Measurements from ENCODE around the gene SPOCK1. TPM values are rescaled to one million over a fixed set of nuclear protein-coding genes. Genes with fewer than 3 reads are reported as not detected.

The SPOCK1 gene
- total and polyA plus RNA-seq, 2 of the 4 experiments (the other 2 are of a cell fraction), result 5.0 to 20.3 TPM

GRCh38 chr5:137199966-137200365, 299.2 kb downstream of the SPOCK1 start:
- CTCF ChIA-PET, result no interaction called here

More at GRCh38 chr5:137199966-137200365, 299.2 kb downstream of the SPOCK1 start:
- Histone ChIP-seq H3K4me3 (ENCODE audit: insufficient read depth, low read depth, low read length) (no peak overlapping the region), H3K79me1 (ENCODE audit: low read depth in 1 of 2, low read length in 2 of 2) (no peaks in the 10 kb centered on the region), H4K20me1 (ENCODE audit: insufficient read depth, low read length) (no peaks in the 10 kb centered on the region), H4K91ac (ENCODE audit: insufficient read depth, low read depth, low read length) (no peak overlapping the region), H2BK20ac (ENCODE audit: low read depth, low read length) (no peak overlapping the region), H3K36me3 (ENCODE audit: control insufficient read depth, insufficient read depth, low read length) (no peaks in the 10 kb centered on the region), H3K27me3 (ENCODE audit: control insufficient read depth, insufficient read depth, low read length) (no peaks in the 10 kb centered on the region), H3K56ac (ENCODE audit: extremely low read depth, insufficient read depth, low read length) (no peak overlapping the region), H2BK5ac (ENCODE audit: low read depth, low read length, poor library complexity, severe bottlenecking) (no peak overlapping the region), H3K4me2 (ENCODE audit: low read depth, low read length) (no peak overlapping the region), H2AK5ac (ENCODE audit: low read depth, low read length) (no peak overlapping the region), H3K9me1 (ENCODE audit: insufficient read depth, low read length) (no peaks in the 10 kb centered on the region), H2AFZ (replicated peaks; ENCODE audit: low read length, poor library complexity) (no peak overlapping the region), H3K4me1 (ENCODE audit: control insufficient read depth, insufficient read depth, low read length) (peaks cover 3% of the 10 kb centered on the region; the same call in 1 of the 2 replicates), H2AK9ac (replicated peaks; ENCODE audit: low read depth, low read length, poor library complexity) (no peak overlapping the region), H2BK120ac (ENCODE audit: low read depth, low read length) (no peak overlapping the region), H3K18ac (ENCODE audit: low read depth, low read length) (no peak overlapping the region), H4K8ac (ENCODE audit: low read depth in 2 of 2, low read length in 2 of 2) (no peak overlapping the region), H3K9me3 (ENCODE audit: control insufficient read depth, insufficient read depth, low read length) (no peaks in the 10 kb centered on the region), H3K14ac (replicated peaks; ENCODE audit: low read depth, low read length) (no peak overlapping the region), H4K5ac (ENCODE audit: low read depth, low read length) (no peak overlapping the region), H3K9ac (ENCODE audit: low read depth, low read length) (no peak overlapping the region), H3K27ac (ENCODE audit: insufficient read depth, low read length) (no peak overlapping the region; the same call in 1 of the 2 replicates), H2BK15ac (ENCODE audit: low read depth, low read length) (no peak overlapping the region), H3K23ac (ENCODE audit: low read depth, low read length) (no peak overlapping the region), H3K4ac (ENCODE audit: low read depth, low read length) (no peak overlapping the region)
- POLR2A ChIA-PET (ENCODE audit: unreplicated experiment), result no interaction called here
- 20% methylated on average over 1 of the region's 3 CpGs; no CpG with 5 or more reads in 1 of the 2 experiments for WGBS, 2 experiments (ENCODE audit: extremely low coverage in 2 of 2, insufficient read length in 1 of 2)
- ATAC-seq (ENCODE audit: low read depth) (peak; percentile 63), DNase-seq (peak; percentile 60)
- intact Hi-C loops (cut with micrococcal nuclease) (no loop called here), in situ Hi-C loops (cut with MboI; ENCODE audit: low sequenced_read_pairs) (no loop called here), dilution Hi-C loops (cut with HindIII; ENCODE audit: low sequenced_read_pairs, unreplicated experiment) (no loop called here)
- no TSS peak for BruUV-seq (replicated peaks)
- TF ChIP-seq SMC3 (IDR thresholded peaks at IDR 0.05; ENCODE audit: low read depth, low read length) (peak; percentile 38; the same call in 1 of the 2 replicates), MAFK (IDR thresholded peaks at IDR 0.05; ENCODE audit: low read depth, low read length) (no peak), CTCF (conservative IDR thresholded peaks at IDR 0.05; ENCODE audit: low read depth, low read length) (peak; percentile 36), NFE2L2 (IDR thresholded peaks at IDR 0.05; ENCODE audit: low read depth, low read length) (no peak), RAD21 (IDR thresholded peaks at IDR 0.05; ENCODE audit: low read length) (peak; percentile 44), RCOR1 (IDR thresholded peaks at IDR 0.05; ENCODE audit: insufficient replicate concordance, low read length) (peak; percentile 27), CHD1 (IDR thresholded peaks at IDR 0.05; ENCODE audit: low read depth, low read length) (no peak), BHLHE40 (IDR thresholded peaks at IDR 0.05; ENCODE audit: low read depth, low read length) (no peak)

Data from IMR-90 (cell line).